Naive thymus-derived CD4-positive, alpha-beta T cell (primary cell): ENCODE results near the gene TNNC1. TPM values are rescaled to one million over a fixed set of nuclear protein-coding genes. Genes with fewer than 3 reads are reported as not detected.
A peak's percentile ranks its signal among the peaks of the same experiment; 100 is the strongest.

Experiments used
- ATAC-seq: fragments of 150-1000 bp; cut with Tn5 transposase; 2 replicates; pipeline ENCODE4 v1.10.0; 2021; ENCODE audit warnings: mild to moderate bottlenecking, moderate library complexity
- CTCF ChIA-PET: fragments of 350-600 bp; sonication (Branson Sonifier 250); formaldehyde crosslinking; loops from one replicate; lab custom pipeline; 2021; ENCODE audit warnings: antibody characterized with exemption; lab: Charles Lee
- POLR2A ChIA-PET: fragments of 350-600 bp; sonication (Branson Sonifier 250); formaldehyde crosslinking; loops from one replicate; lab custom pipeline; 2021; ENCODE audit warnings: antibody characterized with exemption, inconsistent platforms; lab: Charles Lee
- DNase-seq, 9 donors: peaks; one replicate each; pipeline versions ENCODE4 v3.0.0 to v3.0.0-alpha.2; 2020 to 2022; ENCODE audit warnings: mixed read lengths in 1 of 9
- H3K27ac ChIP-seq: one replicate; pipeline ENCODE4 v1.7.0; 2013; ENCODE audit warnings: mild to moderate bottlenecking, low read depth, low read length, moderate library complexity
- H3K27me3 ChIP-seq, 2 donors: one replicate each; pipeline ENCODE4 v1.7.0; 2013; ENCODE audit warnings: low read length in 2 of 2, mild to moderate bottlenecking in 2 of 2, moderate library complexity in 2 of 2; ENCODE audit not compliant: control insufficient read depth in 2 of 2, insufficient read depth in 2 of 2
- H3K36me3 ChIP-seq, 3 experiments: 1 replicate in 2 of 3; 2 replicates in 1 of 3; pipeline ENCODE4 v1.7.0; 2013; ENCODE audit warnings: low read length in 3 of 3, mild to moderate bottlenecking in 3 of 3, moderate library complexity in 1 of 3; ENCODE audit not compliant: insufficient read depth in 3 of 3, control insufficient read depth in 2 of 3
- H3K4me1 ChIP-seq, 2 donors: one replicate each; pipeline ENCODE4 v1.7.0; 2013; ENCODE audit warnings: low read length in 2 of 2, mild to moderate bottlenecking in 2 of 2, moderate library complexity in 1 of 2; ENCODE audit not compliant: control insufficient read depth in 2 of 2, insufficient read depth in 2 of 2
- H3K4me3 ChIP-seq: 2 replicates; pipeline ENCODE4 v1.7.0; 2013; ENCODE audit warnings: mild to moderate bottlenecking, low read length
- H3K9me3 ChIP-seq, 3 experiments: 1 replicate in 2 of 3; 2 replicates in 1 of 3; pipeline ENCODE4 v1.7.0; 2013; ENCODE audit warnings: low read length in 3 of 3; ENCODE audit not compliant: control insufficient read depth in 2 of 3
- H3K27ac Mint-ChIP-seq, 9 donors: one replicate each; pipeline ENCODE4 v1.8.0; 2020 to 2022; ENCODE audit warnings: mixed read lengths in 9 of 9, mild to moderate bottlenecking in 8 of 9, moderate library complexity in 5 of 9, inconsistent platforms in 2 of 9
- H3K27me3 Mint-ChIP-seq, 5 donors: one replicate each; pipeline ENCODE4 v1.8.0; 2021 to 2022; ENCODE audit warnings: mixed read lengths in 5 of 5, mild to moderate bottlenecking in 1 of 5
- H3K36me3 Mint-ChIP-seq, 5 donors: one replicate each; pipeline ENCODE4 v1.8.0; 2020 to 2022; ENCODE audit warnings: mixed read lengths in 5 of 5, mild to moderate bottlenecking in 3 of 5, inconsistent platforms in 1 of 5
- H3K4me1 Mint-ChIP-seq, 7 donors: one replicate each; pipeline ENCODE4 v1.8.0; 2020 to 2022; ENCODE audit warnings: mixed read lengths in 7 of 7, mild to moderate bottlenecking in 3 of 7, inconsistent platforms in 1 of 7
- H3K4me3 Mint-ChIP-seq, 10 donors: one replicate each; pipeline ENCODE4 v1.8.0; 2020 to 2022; ENCODE audit warnings: mild to moderate bottlenecking in 10 of 10, mixed read lengths in 10 of 10, moderate library complexity in 6 of 10, inconsistent platforms in 2 of 10
- H3K9me3 Mint-ChIP-seq, 11 donors: one replicate each; pipeline ENCODE4 v1.8.0; 2020 to 2022; ENCODE audit warnings: mixed read lengths in 11 of 11, mild to moderate bottlenecking in 4 of 11, inconsistent platforms in 1 of 11, moderate library complexity in 1 of 11
- intact Hi-C, 2 donors: fragments of 100-400 bp; cut with micrococcal nuclease; formaldehyde crosslinking; loops; one replicate each; pipeline ENCODE4 v1.15.1; 2023
- polyA plus RNA-seq, 2 donors: library from polyadenylated mRNA; unstranded; fragments of 300-500 nt; fragmentation: Illumina TruSeq; gene quantifications; one replicate each; pipeline ENCODE4 v1.2.3, GENCODE V29; 2021
- total RNA-seq, 6 experiments: library from RNA in 5 of 6; stranded (reverse) in 5 of 6; gene quantifications; 1 replicate in 5 of 6; 2 replicates in 1 of 6; pipeline ENCODE4 v1.2.3 and lab custom pipeline; 2021 to 2026

TNNC1 gene
- total and polyA plus RNA-seq, 7 experiments from 2014 or later: 0.73 to 8.4 (median 3.5) TPM

GRCh38 chr3:52402706-52403270, 51.1 kb downstream of the TNNC1 start:
- Mint-ChIP-seq H3K27me3 (no peaks in the 10 kb centered on the region), H3K4me3 (no peak overlapping the region), H3K36me3 (peaks cover 0 to 36% (median 13%) of the 10 kb centered on the region in 5 donors), H3K9me3 (no peaks in the 10 kb centered on the region), H3K27ac (peak overlapping the region in 1 of 9 donors; percentile 43), H3K4me1 (peaks cover 0 to 7% (median 5%) of the 10 kb centered on the region in 7 donors)
- Histone ChIP-seq H3K9me3 (no peaks in the 10 kb centered on the region), H3K4me1 (no peaks in the 10 kb centered on the region), H3K27me3 (no peaks in the 10 kb centered on the region), H3K36me3 (peaks cover 0 to 96% (median 23%) of the 10 kb centered on the region in 3 experiments), H3K27ac (no peak overlapping the region), H3K4me3 (no peak overlapping the region)
- POLR2A ChIA-PET: no interaction called here
- intact Hi-C loops: no loop called here
- CTCF ChIA-PET: no interaction called here
- no peak for ATAC-seq
- DNase-seq: no peak

- ChIA-PET POLR2A (no interaction called here), CTCF (interaction anchor here (0.5 kb wide), 1 partner anchor 10 kb away, joined by 3 read pairs; no protein-coding TSS in a partner anchor)
- Mint-ChIP-seq H3K4me3 (no peak overlapping the region), H3K4me1 (peaks cover 0 to 4% (median 0%) of the 10 kb centered on the region in 7 donors), H3K27ac (no peak overlapping the region), H3K9me3 (no peaks in the 10 kb centered on the region), H3K36me3 (peaks cover 0 to 36% (median 10%) of the 10 kb centered on the region in 5 donors), H3K27me3 (no peaks in the 10 kb centered on the region)
- DNase-seq (no peak), ATAC-seq (no peak)
- no peaks in the 10 kb centered on the region for H3K9me3 ChIP-seq
- no peak overlapping the region for H3K27ac ChIP-seq
- peaks cover 0 to 94% (median 23%) of the 10 kb centered on the region in 3 experiments for H3K36me3 ChIP-seq
- H3K27me3 ChIP-seq: no peaks in the 10 kb centered on the region
- no peaks in the 10 kb centered on the region for H3K4me1 ChIP-seq
- intact Hi-C loops: no loop called here
- H3K4me3 ChIP-seq: no peak overlapping the region
These were observed 51.7 kb downstream of the TNNC1 start for GRCh38 chr3:52402101-52402521.

GRCh38 chr3:52401551-52401950, 52.3 kb downstream of the TNNC1 start:
- no peaks in the 10 kb centered on the region for H3K27me3 Mint-ChIP-seq
- Histone ChIP-seq H3K27me3 (no peaks in the 10 kb centered on the region), H3K36me3 (peaks cover 0 to 92% (median 21%) of the 10 kb centered on the region in 3 experiments), H3K27ac (no peak overlapping the region), H3K4me1 (no peaks in the 10 kb centered on the region), H3K4me3 (no peak overlapping the region), H3K9me3 (no peaks in the 10 kb centered on the region)
- POLR2A ChIA-PET: no interaction called here
- peaks cover 0 to 37% (median 10%) of the 10 kb centered on the region in 5 donors for H3K36me3 Mint-ChIP-seq
- peak overlapping the region in 2 of 9 donors; percentile 47 to 51 for H3K27ac Mint-ChIP-seq
- no peak for ATAC-seq
- intact Hi-C loops: no loop called here
- H3K4me1 Mint-ChIP-seq: peaks cover 0 to under 1% (median 0%) of the 10 kb centered on the region in 7 donors
- CTCF ChIA-PET: no interaction called here
- no peaks in the 10 kb centered on the region for H3K9me3 Mint-ChIP-seq
- H3K4me3 Mint-ChIP-seq: no peak overlapping the region
- no peak for DNase-seq

Other genes starting within 250 kb of the TNNC1 start
- 1 to 10 TPM in 3 of 5 experiments, under 1 TPM in 2; 0.27 to 2.5 (median 1.6) TPM for gene TLR9, start 228.4 kb downstream of the TNNC1 start, total RNA-seq
- under 1 TPM in 1 of 2 donors, not detected in 1; 0.16 TPM for gene TLR9, start 228.4 kb downstream of the TNNC1 start, polyA plus RNA-seq
- 100 to 1,000 TPM in 1 of 5 experiments, 10 to 100 TPM in 4; 38.7 to 110 (median 63.7) TPM for gene TWF2, start 214.9 kb downstream of the TNNC1 start, total RNA-seq
- gene TWF2, start 214.9 kb downstream of the TNNC1 start, polyA plus RNA-seq: 100 to 1,000 TPM; 104 to 147 TPM
- gene PPM1M, start 208.3 kb downstream of the TNNC1 start, total RNA-seq: 10 to 100 TPM; 55.8 to 81.0 (median 74.5) TPM
- gene PPM1M, start 208.3 kb downstream of the TNNC1 start, polyA plus RNA-seq: 100 to 1,000 TPM in 1 of 2 donors, 10 to 100 TPM in 1; 68.8 to 135 TPM
- gene WDR82, start 175.4 kb downstream of the TNNC1 start, total RNA-seq: 100 to 1,000 TPM; 112 to 161 (median 135) TPM
- 100 to 1,000 TPM; 127 to 181 TPM for gene WDR82, start 175.4 kb downstream of the TNNC1 start, polyA plus RNA-seq
- 10 to 100 TPM; 24.3 to 38.3 (median 32.8) TPM for gene GLYCTK, start 166.2 kb downstream of the TNNC1 start, total RNA-seq
- 10 to 100 TPM in 1 of 2 donors, 1 to 10 TPM in 1; 8.0 to 15.5 TPM for gene GLYCTK, start 166.2 kb downstream of the TNNC1 start, polyA plus RNA-seq
- gene DNAH1, start 137.7 kb downstream of the TNNC1 start, total RNA-seq: 10 to 100 TPM; 32.1 to 69.2 (median 49.0) TPM
- gene DNAH1, start 137.7 kb downstream of the TNNC1 start, polyA plus RNA-seq: 1 to 10 TPM in 1 of 2 donors, under 1 TPM in 1; 0.35 to 1.7 TPM
- 100 to 1,000 TPM in 2 of 5 experiments, 10 to 100 TPM in 3; 86.7 to 116 (median 92.5) TPM for gene BAP1, start 44.0 kb downstream of the TNNC1 start, total RNA-seq
- 10 to 100 TPM; 13.6 to 26.6 TPM for gene BAP1, start 44.0 kb downstream of the TNNC1 start, polyA plus RNA-seq
- gene PHF7, start 43.4 kb downstream of the TNNC1 start, total RNA-seq: 10 to 100 TPM; 13.7 to 18.7 (median 15.5) TPM
- 1 to 10 TPM; 7.6 to 8.9 TPM for gene PHF7, start 43.4 kb downstream of the TNNC1 start, polyA plus RNA-seq
- gene SEMA3G, start 8.9 kb downstream of the TNNC1 start, total RNA-seq: under 1 TPM in 2 of 5 experiments, not detected in 3; 0.10 to 0.24 TPM
- not detected for gene SEMA3G, start 8.9 kb downstream of the TNNC1 start, polyA plus RNA-seq
- gene NISCH, start 1.6 kb upstream of the TNNC1 start, total RNA-seq: 100 to 1,000 TPM in 4 of 5 experiments, 10 to 100 TPM in 1; 86.8 to 210 (median 162) TPM
- 10 to 100 TPM; 21.4 to 35.0 TPM for gene NISCH, start 1.6 kb upstream of the TNNC1 start, polyA plus RNA-seq
- 100 to 1,000 TPM in 1 of 5 experiments, 10 to 100 TPM in 3, under 1 TPM in 1; 0.27 to 122 (median 26.1) TPM for gene STAB1, start 41.3 kb upstream of the TNNC1 start, total RNA-seq
- gene STAB1, start 41.3 kb upstream of the TNNC1 start, polyA plus RNA-seq: not detected
- 10 to 100 TPM in 1 of 5 experiments, 1 to 10 TPM in 4; 2.1 to 23.0 (median 3.9) TPM for gene NT5DC2, start 79.8 kb upstream of the TNNC1 start, total RNA-seq
- gene NT5DC2, start 79.8 kb upstream of the TNNC1 start, polyA plus RNA-seq: 1 to 10 TPM in 1 of 2 donors, not detected in 1; 1.3 TPM
- 10 to 100 TPM in 3 of 5 experiments, 1 to 10 TPM in 2; 5.4 to 11.9 (median 10.7) TPM for gene UQCC5, start 82.6 kb upstream of the TNNC1 start, total RNA-seq
- gene UQCC5, start 82.6 kb upstream of the TNNC1 start, polyA plus RNA-seq: 10 to 100 TPM; 24.3 to 28.2 TPM
- 10 to 100 TPM; 58.4 to 83.8 (median 74.2) TPM for gene PBRM1, start 231.9 kb upstream of the TNNC1 start, total RNA-seq
- 100 to 1,000 TPM in 1 of 2 donors, 10 to 100 TPM in 1; 94.0 to 109 TPM for gene PBRM1, start 231.9 kb upstream of the TNNC1 start, polyA plus RNA-seq
- 100 to 1,000 TPM in 2 of 5 experiments, 10 to 100 TPM in 3; 87.9 to 116 (median 97.2) TPM for gene GNL3, start 232.0 kb upstream of the TNNC1 start, total RNA-seq
- gene GNL3, start 232.0 kb upstream of the TNNC1 start, polyA plus RNA-seq: 10 to 100 TPM; 60.0 to 84.2 TPM